NCI-H146 (cell line): ENCODE data around the gene TMEM108.

Experiments
- DNase-seq: peaks from one replicate; lab custom pipeline; 2025; lab: John Stamatoyannopoulos, UW

TMEM108 gene

GRCh38 chr3:133117342-133117741 is 79.2 kb downstream of the TMEM108 start:
- peak; percentile 73 for DNase-seq

DNA sequence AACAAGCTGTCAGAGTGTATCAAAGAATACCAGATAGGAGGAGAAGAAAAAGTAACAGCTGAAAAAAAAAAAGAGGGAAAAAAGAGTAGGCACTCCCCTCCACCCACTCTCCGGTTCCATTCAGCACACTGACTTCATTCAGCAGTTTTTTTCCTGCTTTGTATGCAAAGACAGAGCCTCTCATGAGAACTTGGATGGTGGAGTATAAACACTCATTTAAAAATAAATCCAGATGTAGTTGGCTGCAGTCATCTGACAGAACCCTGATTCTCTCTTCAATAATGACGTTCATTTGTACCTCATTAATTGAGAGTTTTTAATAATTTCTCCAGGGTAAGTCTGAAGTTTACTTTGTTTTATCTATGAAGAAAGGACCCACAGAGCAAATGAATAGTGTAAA is 81.0 kb downstream of the TMEM108 start:
- DNase-seq, result no peak

DNA sequence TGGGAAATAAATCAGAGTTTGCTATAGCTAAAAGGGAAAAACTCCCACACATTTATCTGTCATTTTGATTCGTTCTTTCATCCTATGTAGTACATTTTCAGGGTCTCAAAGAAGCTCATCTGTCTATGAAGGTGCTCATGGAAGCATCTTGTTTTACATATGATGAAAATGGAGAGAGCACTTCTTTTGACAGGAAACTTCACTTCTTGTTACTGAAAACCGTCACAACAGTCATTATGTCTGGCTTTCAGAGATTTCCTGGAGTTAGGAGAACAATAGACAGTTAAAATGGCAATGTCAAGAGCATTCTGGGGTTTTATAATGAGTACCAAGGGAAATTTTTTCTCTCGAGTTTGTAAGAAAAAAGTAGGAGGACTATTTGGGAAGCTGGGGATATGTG is 83.3 kb downstream of the TMEM108 start:
- no peak for DNase-seq

DNA sequence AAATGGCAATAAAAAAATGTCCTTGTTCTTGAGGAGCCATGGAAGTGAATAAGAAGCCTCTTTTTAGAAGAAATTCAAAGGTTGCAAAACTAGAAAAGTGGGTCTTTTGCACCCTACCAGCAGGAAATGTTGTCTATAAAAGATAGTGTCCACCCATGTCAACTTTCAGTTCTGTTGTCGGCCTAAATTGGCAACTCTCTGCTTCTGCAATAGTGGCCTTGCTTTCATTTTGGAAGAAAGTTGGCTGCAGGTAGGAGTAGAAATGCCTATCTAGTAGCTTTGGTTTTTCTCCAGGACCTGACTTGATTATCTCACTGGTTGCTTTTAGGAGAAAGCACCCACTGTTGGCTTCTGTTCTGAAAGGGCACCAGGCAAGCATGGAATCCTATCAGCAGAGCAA is 85.4 kb downstream of the TMEM108 start:
- DNase-seq, result no peak

DNA sequence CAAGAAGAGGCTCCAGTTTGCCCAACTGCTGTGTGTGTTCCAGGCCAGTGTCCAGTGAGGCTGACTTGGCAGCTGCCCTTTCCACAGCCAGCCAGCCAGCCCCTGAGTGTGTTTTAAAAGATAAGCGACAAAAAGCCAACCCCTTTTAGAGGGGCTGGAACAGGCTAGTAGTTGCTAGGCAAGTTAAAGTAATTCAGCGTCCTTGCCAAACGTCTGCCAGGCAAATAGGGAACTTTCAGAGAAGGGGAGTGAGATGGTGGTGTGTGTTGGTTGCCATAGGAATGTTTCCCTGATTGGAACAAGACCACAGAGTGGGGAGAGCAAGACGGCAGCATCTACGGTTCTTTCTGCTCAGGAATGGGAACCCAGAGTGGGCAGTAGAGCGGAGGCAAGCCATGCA is 86.3 kb downstream of the TMEM108 start:
- DNase-seq, result peak; percentile 88

- DNase-seq, result peak; percentile 52
Measured at GRCh38 chr3:133125171-133125570, 87.0 kb downstream of the TMEM108 start.

- DNase-seq, result no peak
Measured at GRCh38 chr3:133125802-133126201, 87.6 kb downstream of the TMEM108 start.

GRCh38 chr3:133127381-133127780 is 89.2 kb downstream of the TMEM108 start:
- DNase-seq, result no peak

GRCh38 chr3:133130168-133130567 is 92.0 kb downstream of the TMEM108 start:
- peak; percentile 77 for DNase-seq

DNA sequence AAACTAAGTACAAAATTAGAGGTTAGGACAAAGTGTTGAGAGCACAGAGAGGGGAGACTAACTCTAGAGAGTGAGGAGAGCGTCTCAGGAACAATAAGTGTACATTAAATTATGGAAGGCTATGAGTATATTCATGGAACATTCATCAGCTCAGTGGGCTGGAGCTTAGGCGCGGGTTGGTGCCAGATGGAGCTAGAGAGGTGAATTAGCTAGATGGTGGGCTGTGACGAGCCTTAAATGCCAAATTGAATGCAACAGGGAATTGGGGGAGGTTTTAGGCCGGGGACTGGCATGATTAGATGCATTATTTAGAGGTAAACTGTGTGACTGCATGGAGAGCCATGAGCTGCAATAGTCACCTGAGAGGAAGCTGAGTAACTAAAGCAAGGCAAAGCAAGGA is 97.1 kb downstream of the TMEM108 start:
- peak; percentile 92 for DNase-seq

- peak; percentile 98 for DNase-seq
Measured at GRCh38 chr3:133136114-133137041, 98.2 kb downstream of the TMEM108 start.

DNA sequence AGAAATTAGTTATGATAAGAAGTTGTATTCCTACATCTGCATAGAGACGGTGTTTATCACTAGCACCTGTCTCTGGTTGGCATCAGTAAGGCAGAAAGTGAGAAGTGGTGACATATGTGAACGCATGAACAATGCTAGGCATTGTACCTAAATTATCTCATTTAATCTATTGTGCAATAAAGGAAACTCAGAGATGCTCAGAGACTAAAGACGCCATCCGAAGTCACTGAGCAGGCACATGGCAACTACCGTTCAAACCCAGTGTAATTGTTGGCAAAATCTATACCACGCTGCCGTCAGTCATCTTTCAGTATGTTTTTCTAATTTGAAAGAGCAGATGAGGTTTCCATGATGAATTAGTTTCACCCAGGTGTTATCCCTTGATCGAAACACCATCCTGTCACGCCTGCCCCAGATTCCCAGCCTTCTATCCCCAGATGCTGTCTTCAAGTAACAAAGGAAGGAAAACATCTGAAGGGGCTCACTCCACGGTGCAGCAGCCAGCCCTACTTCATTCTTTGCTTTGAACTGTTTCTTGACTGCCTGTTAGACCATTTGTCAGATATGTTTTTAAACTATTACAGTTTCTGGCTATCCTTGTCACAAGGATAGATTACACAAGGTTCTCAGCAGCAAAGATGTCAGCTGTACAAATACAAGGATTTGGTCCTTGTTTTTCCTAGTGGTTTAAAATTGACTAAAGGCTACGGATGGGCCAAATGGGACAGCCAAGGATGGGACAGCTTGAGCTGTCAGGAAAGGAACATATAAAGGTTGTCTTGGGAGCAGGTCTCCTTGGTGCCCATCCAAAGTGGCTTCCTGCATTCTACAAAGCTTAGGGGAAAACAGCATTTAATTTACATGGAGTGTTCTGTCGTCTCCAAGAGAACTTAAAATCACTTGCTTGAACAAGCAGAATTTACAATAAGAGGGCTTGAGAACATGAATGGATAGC is 99.1 kb downstream of the TMEM108 start:
- DNase-seq, result peak; percentile 70

- no peak for DNase-seq
Measured at GRCh38 chr3:133138017-133138416, 99.8 kb downstream of the TMEM108 start.

GRCh38 chr3:133152056-133152455 is 113.9 kb downstream of the TMEM108 start:
- DNase-seq, result peak; percentile 84

GRCh38 chr3:133152681-133153220 is 114.6 kb downstream of the TMEM108 start:
- no peak for DNase-seq

DNA sequence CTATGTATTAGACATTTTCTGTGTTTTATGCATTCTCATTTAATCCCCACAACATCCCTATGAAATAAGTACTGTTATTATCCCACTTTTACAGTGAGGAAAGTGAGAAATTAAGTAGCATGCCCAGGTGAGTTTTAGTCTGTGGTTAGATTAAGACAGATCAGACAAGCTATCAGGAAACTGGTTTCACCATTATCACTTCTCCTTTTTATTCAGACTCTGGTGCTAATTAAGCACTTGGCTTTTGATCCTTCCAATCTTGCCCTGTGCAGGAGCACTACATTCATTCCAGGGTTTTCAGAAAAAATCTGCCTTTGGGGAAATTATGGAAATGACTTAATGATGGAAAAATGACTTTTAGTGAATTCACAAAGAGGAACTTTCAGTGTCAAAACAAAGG is 115.2 kb downstream of the TMEM108 start:
- no peak for DNase-seq

GRCh38 chr3:133157716-133158115 is 119.5 kb downstream of the TMEM108 start:
- DNase-seq, result no peak

DNA sequence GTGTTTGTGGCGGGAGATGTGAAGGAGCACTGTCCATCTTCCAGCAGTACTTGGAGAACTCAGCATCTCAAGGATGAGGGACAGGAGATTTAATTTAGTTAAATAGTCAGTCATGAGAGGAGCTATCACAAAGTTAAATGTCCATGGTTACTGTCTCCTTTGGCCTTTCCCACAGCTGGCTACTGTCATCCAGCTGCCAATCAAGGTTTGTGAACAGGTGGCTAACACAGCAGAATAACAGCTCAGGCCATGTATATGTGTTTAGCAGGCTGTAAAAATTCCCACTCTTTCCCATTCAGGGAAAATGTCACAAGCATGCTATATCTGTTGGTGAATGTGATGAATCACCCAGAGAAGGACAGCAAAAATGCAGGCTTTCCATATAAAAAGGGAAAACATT is 120.5 kb downstream of the TMEM108 start:
- DNase-seq, result no peak

DNA sequence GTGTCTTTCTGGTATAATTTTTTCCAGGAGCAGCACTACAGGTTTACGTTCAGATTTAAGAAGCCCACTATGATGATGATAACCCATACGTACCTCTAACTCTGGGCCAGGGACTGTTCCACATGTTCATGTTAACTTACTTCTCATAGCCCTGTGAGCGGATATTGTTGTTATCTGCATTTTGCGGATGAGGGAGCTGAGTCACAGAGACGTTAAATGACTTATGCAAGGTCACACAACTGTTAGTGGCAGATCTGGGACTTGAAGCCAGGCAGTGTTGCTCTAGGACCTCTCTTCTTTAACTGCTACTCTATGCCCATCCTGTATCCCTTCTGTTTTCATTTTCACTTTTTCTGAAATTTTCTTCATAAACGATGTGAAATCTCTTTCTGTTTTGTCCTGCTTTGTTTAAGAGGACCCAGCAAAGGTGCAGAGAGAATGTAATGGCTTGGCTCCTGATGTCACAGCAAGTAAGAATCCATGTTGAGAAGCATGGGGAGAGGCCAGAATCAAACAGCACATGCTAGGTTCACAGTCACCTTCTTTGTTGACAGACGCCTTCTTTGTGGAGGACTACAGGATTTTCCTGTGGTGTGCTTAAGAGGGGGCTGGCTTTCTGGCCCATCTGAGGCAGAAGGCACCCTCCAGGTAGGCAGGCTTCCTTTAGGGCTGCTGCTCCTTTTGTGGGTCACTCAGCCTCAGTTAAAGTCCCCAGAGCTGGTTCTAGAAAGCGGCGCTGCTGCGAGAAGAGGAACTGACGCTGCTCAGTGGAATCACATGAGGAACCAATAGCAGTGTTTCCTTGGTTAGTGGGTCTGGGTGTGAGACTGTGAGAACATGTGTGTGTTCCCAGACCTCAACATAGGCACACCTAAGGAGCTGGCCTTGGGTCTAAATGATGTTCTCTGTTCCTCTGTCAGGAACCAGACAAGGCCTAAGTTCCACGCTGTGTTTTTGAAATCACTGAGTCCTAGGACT is 121.6 kb downstream of the TMEM108 start:
- DNase-seq, result no peak

DNA sequence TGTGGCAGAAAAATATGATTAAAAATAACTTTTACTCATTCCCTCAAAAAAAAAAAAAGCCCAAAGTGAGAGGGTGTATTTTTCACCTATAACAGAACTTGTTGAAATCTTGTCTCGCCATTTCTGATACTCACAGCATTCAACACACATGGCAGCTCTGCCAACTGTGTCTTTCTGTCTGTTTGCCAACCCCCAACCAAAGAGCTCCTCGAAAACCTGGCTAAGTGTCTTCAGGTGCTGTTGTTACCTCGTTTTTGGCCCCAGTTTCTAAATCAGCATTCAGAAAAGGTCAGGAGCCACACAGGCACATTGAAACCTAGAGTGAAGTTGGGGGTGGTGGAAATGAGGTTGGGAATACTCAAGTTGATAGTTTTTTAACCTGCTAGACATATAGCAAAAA is 123.5 kb downstream of the TMEM108 start:
- DNase-seq, result no peak

GRCh38 chr3:133162265-133162664 is 124.1 kb downstream of the TMEM108 start:
- no peak for DNase-seq
